OCI-LY1 (cell line): Measurements from ENCODE around the gene SPATA32.

Source experiments
- H2AFZ ChIP-seq: fragments of 200-600 bp; sonication (generic), shearing (Covaris generic); 2 replicates; pipeline ENCODE4 v1.6.0; 2014; ENCODE audit warnings: antibody characterized with exemption, mild to moderate bottlenecking, low read length
- H3F3A ChIP-seq: fragments of 200-600 bp; sonication (generic), shearing (Covaris generic); 2 replicates; pipeline ENCODE4 v1.6.0; 2014; ENCODE audit warnings: mild to moderate bottlenecking, antibody characterized with exemption, low read length, moderate library complexity; ENCODE audit not compliant: insufficient read depth
- H3K27ac ChIP-seq: fragments of 200-600 bp; sonication (generic); 2 replicates; pipeline ENCODE4 v1.5.1; 2014; ENCODE audit warnings: low read length, mixed run types, mild to moderate bottlenecking, low read depth; ENCODE audit not compliant: poor library complexity, severe bottlenecking
- H3K27me3 ChIP-seq: fragments of 200-600 bp; sonication (generic); 2 replicates; pipeline ENCODE4 v1.6.0; 2014; ENCODE audit warnings: antibody characterized with exemption, mild to moderate bottlenecking, low read length, moderate library complexity; ENCODE audit not compliant: insufficient read depth
- H3K36me3 ChIP-seq: fragments of 200-600 bp; sonication (generic); 2 replicates; pipeline ENCODE4 v1.6.1; 2014; ENCODE audit warnings: mild to moderate bottlenecking, antibody characterized with exemption, low read length, moderate library complexity, mixed read lengths; ENCODE audit not compliant: insufficient read depth
- H3K4me1 ChIP-seq: fragments of 200-600 bp; sonication (generic); 2 replicates; pipeline ENCODE4 v1.5.1; 2014; ENCODE audit warnings: mild to moderate bottlenecking, low read length, moderate library complexity; ENCODE audit not compliant: insufficient read depth, severe bottlenecking
- H3K4me2 ChIP-seq: fragments of 200-600 bp; sonication (generic), shearing (Covaris generic); 2 replicates; pipeline ENCODE4 v1.6.1; 2014; ENCODE audit warnings: low read length
- H3K4me3 ChIP-seq: fragments of 200-600 bp; sonication (generic); 2 replicates; pipeline ENCODE4 v1.5.1; 2014; ENCODE audit warnings: low read length, low read depth, mild to moderate bottlenecking, mixed read lengths; ENCODE audit not compliant: poor library complexity, severe bottlenecking
- H3K79me2 ChIP-seq: fragments of 200-600 bp; shearing (Covaris generic); 2 replicates; pipeline ENCODE4 v1.6.1; 2016; ENCODE audit warnings: mixed run types, low read length, mixed read lengths; ENCODE audit not compliant: insufficient read depth
- H3K9ac ChIP-seq: fragments of 200-600 bp; sonication (generic), shearing (Covaris generic); 2 replicates; pipeline ENCODE4 v1.6.1; 2014; ENCODE audit warnings: mild to moderate bottlenecking, low read length, mixed read lengths
- H3K9me2 ChIP-seq: fragments of 200-600 bp; sonication (generic), shearing (Covaris generic); 2 replicates; pipeline ENCODE4 v1.6.1; 2014; ENCODE audit warnings: low read depth, mild to moderate bottlenecking, low read length, mixed read lengths
- H3K9me3 ChIP-seq: fragments of 200-600 bp; shearing (Covaris generic); 2 replicates; pipeline ENCODE4 v1.6.1; 2014; ENCODE audit warnings: low read length, mixed read lengths
- H4K20me1 ChIP-seq: fragments of 200-600 bp; sonication (generic), shearing (Covaris generic); 2 replicates; pipeline ENCODE4 v1.6.0; 2016; ENCODE audit warnings: mild to moderate bottlenecking, low read length; ENCODE audit not compliant: insufficient read depth
- CTCF ChIP-seq: fragments of 200-600 bp; sonication (generic), shearing (Covaris generic); IDR thresholded peaks from 2 replicates; pipeline ENCODE4 v1.5.1; 2017; ENCODE audit warnings: mild to moderate bottlenecking, antibody characterized with exemption, low read length, moderate library complexity, mixed read lengths
- EZH2 ChIP-seq: fragments of 200-600 bp; sonication (generic), shearing (Covaris generic); IDR thresholded peaks from 2 replicates; pipeline ENCODE4 v1.8.0; 2017; ENCODE audit warnings: borderline replicate concordance, mixed run types, mild to moderate bottlenecking, antibody characterized with exemption, low read length, moderate library complexity, mixed read lengths

Gene SPATA32

GRCh38 chr17:45293413-45294211, 31.7 kb upstream of the SPATA32 start:
- no peaks in the 10 kb centered on the region for H3K27me3 ChIP-seq
- peaks cover 13% of the 10 kb centered on the region; the same call in 1 of the 2 replicates for H3K36me3 ChIP-seq
- H3K9me2 ChIP-seq, result no peaks in the 10 kb centered on the region
- H3F3A ChIP-seq, result no peaks in the 10 kb centered on the region
- no peak overlapping the region for H3K27ac ChIP-seq
- no peaks in the 10 kb centered on the region for H3K9me3 ChIP-seq
- H4K20me1 ChIP-seq, result no peaks in the 10 kb centered on the region
- H3K4me3 ChIP-seq, result no peak overlapping the region
- H3K9ac ChIP-seq, result no peak overlapping the region
- peaks cover 33% of the 10 kb centered on the region for H3K4me1 ChIP-seq
- no peak overlapping the region for H2AFZ ChIP-seq
- no peaks in the 10 kb centered on the region for H3K79me2 ChIP-seq
- no peak overlapping the region for H3K4me2 ChIP-seq
- no peak for TF ChIP-seq EZH2
- no peak for TF ChIP-seq CTCF

- Histone ChIP-seq H3K9ac (no peak overlapping the region), H3K4me2 (no peak overlapping the region), H3K27ac (no peak overlapping the region), H3K4me3 (no peak overlapping the region), H3K79me2 (no peaks in the 10 kb centered on the region), H4K20me1 (no peaks in the 10 kb centered on the region), H3K4me1 (peaks cover 31% of the 10 kb centered on the region), H3K36me3 (peaks cover 17% of the 10 kb centered on the region; the same call in 1 of the 2 replicates), H3K27me3 (no peaks in the 10 kb centered on the region), H3F3A (no peaks in the 10 kb centered on the region), H3K9me3 (no peaks in the 10 kb centered on the region), H3K9me2 (no peaks in the 10 kb centered on the region), H2AFZ (no peak overlapping the region)
- no peak for TF ChIP-seq CTCF
These were observed 31.0 kb upstream of the SPATA32 start for GRCh38 chr17:45292696-45293412.

GRCh38 chr17:45291171-45291805, 29.4 kb upstream of the SPATA32 start:
- H3K4me2 ChIP-seq, result no peak overlapping the region; the same call in 1 of the 2 replicates
- H3K36me3 ChIP-seq, result peaks cover 26% of the 10 kb centered on the region; the same call in 1 of the 2 replicates
- no peaks in the 10 kb centered on the region for H3K9me2 ChIP-seq
- no peaks in the 10 kb centered on the region for H4K20me1 ChIP-seq
- H3K4me3 ChIP-seq, result no peak overlapping the region
- peaks cover 20% of the 10 kb centered on the region for H3K4me1 ChIP-seq
- peak overlapping the region; percentile 9 for H3K27ac ChIP-seq
- no peak overlapping the region for H2AFZ ChIP-seq
- H3K79me2 ChIP-seq, result no peaks in the 10 kb centered on the region
- H3K27me3 ChIP-seq, result no peaks in the 10 kb centered on the region
- H3F3A ChIP-seq, result no peaks in the 10 kb centered on the region
- no peaks in the 10 kb centered on the region for H3K9me3 ChIP-seq
- H3K9ac ChIP-seq, result no peak overlapping the region
- TF ChIP-seq EZH2 (no peak), CTCF (no peak)
